Measurements from ENCODE around the gene FOXO3.
"Not testable (repeated sequence)": the region's sequence is repeated elsewhere in the genome, so short reads cannot be mapped to it uniquely, and the experiment has no call there.

The FOXO3 gene

GRCh38 chr6:108556250-108556649 is 4.5 kb upstream of the FOXO3 start:
- DNase-seq (ENCODE audit: low read depth): no peak

- no peak for DNase-seq (ENCODE audit: low read depth)
Measured at GRCh38 chr6:108556866-108557493, 3.7 kb upstream of the FOXO3 start.

GRCh38 chr6:108557494-108558371 is 3.0 kb upstream of the FOXO3 start:
- peak; percentile 72 for DNase-seq (ENCODE audit: low read depth)

GRCh38 chr6:108558372-108559096 is 2.2 kb upstream of the FOXO3 start:
- peak; percentile 93 for DNase-seq (ENCODE audit: low read depth)

- DNase-seq (ENCODE audit: low read depth): peak; percentile 82
Measured at GRCh38 chr6:108559097-108559883, 1.4 kb upstream of the FOXO3 start.

- DNase-seq (ENCODE audit: low read depth): peak; percentile 11
Measured at GRCh38 chr6:108559884-108560462, 744 bp upstream of the FOXO3 start.

GRCh38 chr6:108561309-108561647 is 561 bp downstream of the FOXO3 start:
- DNase-seq (ENCODE audit: low read depth): not testable (repeated sequence)

GRCh38 chr6:108561742-108562502 is 1.2 kb downstream of the FOXO3 start:
- no peak for DNase-seq (ENCODE audit: low read depth)

GRCh38 chr6:108562503-108562993 is 1.8 kb downstream of the FOXO3 start:
- DNase-seq (ENCODE audit: low read depth): no peak

- DNase-seq (ENCODE audit: low read depth): no peak
Measured at GRCh38 chr6:108563292-108563691, 2.6 kb downstream of the FOXO3 start.

- no peak for DNase-seq (ENCODE audit: low read depth)
Measured at GRCh38 chr6:108564178-108564577, 3.5 kb downstream of the FOXO3 start.

- DNase-seq (ENCODE audit: low read depth): no peak
Measured at GRCh38 chr6:108565091-108565766, 4.5 kb downstream of the FOXO3 start.

- DNase-seq (ENCODE audit: low read depth): no peak
Measured at GRCh38 chr6:108565893-108566292, 5.2 kb downstream of the FOXO3 start.

- DNase-seq (ENCODE audit: low read depth): no peak
Measured at GRCh38 chr6:108566406-108566805, 5.7 kb downstream of the FOXO3 start.

- no peak for DNase-seq (ENCODE audit: low read depth)
Measured at GRCh38 chr6:108568101-108568500, 7.4 kb downstream of the FOXO3 start.

GRCh38 chr6:108568551-108569305 is 8.0 kb downstream of the FOXO3 start:
- DNase-seq (ENCODE audit: low read depth): no peak

- DNase-seq (ENCODE audit: low read depth): no peak
Measured at GRCh38 chr6:108570517-108570916, 9.8 kb downstream of the FOXO3 start.

GRCh38 chr6:108574457-108575141 is 13.9 kb downstream of the FOXO3 start:
- no peak for DNase-seq (ENCODE audit: low read depth)

All from activated T-cell treated with anti-CD3 and anti-CD28 coated beads for 1 hour (primary cell).